K562 (cell line): Measurements from ENCODE around the gene FMO5. TPM values are rescaled to one million over a fixed set of nuclear protein-coding genes. Genes with fewer than 3 reads are reported as not detected.
A peak's percentile ranks its signal among the peaks of the same experiment; 100 is the strongest.

ENCODE experiments used
- ARID1B ChIP-seq: fragments of 450-650 bp; IDR thresholded peaks from 2 replicates; pipeline ENCODE4 v1.6.1; 2016; ENCODE audit warnings: antibody characterized with exemption, mild to moderate bottlenecking, inconsistent platforms
- DPF2 ChIP-seq: fragments of 450-650 bp; IDR thresholded peaks from 2 replicates; pipeline ENCODE4 v1.6.1; 2016
- ELF4 ChIP-seq: fragments of 450-650 bp; formaldehyde crosslinking; IDR thresholded peaks from 2 replicates; pipeline ENCODE4 v1.4.0; 2022; ENCODE audit warnings: missing genetic modification characterization
- GTF2E2 ChIP-seq: fragments of 200-800 bp; sonication (Bioruptor generic); IDR thresholded peaks from 2 replicates; pipeline ENCODE4 v1.6.1; 2016; ENCODE audit warnings: missing genetic modification characterization, missing compliant biosample characterization
- HDAC8 ChIP-seq: fragments of 450-650 bp; IDR thresholded peaks from 2 replicates; pipeline ENCODE4 v1.6.1; 2016; ENCODE audit warnings: mild to moderate bottlenecking, missing genetic modification characterization, moderate library complexity, missing compliant biosample characterization
- KAT8 ChIP-seq: fragments of 450-650 bp; IDR thresholded peaks from 2 replicates; pipeline ENCODE4 v1.6.1; 2016; ENCODE audit warnings: low read depth, mild to moderate bottlenecking
- L3MBTL2 ChIP-seq: fragments of 450-650 bp; IDR thresholded peaks from 2 replicates; pipeline ENCODE4 v1.6.1; 2016; ENCODE audit warnings: mild to moderate bottlenecking, moderate library complexity
- MCM5 ChIP-seq: fragments of 450-650 bp; IDR thresholded peaks from 2 replicates; pipeline ENCODE4 v1.6.1; 2016; ENCODE audit warnings: low read depth
- NCOR1 ChIP-seq: fragments of 450-650 bp; IDR thresholded peaks from 2 replicates; pipeline ENCODE4 v1.6.1; 2016; ENCODE audit warnings: mild to moderate bottlenecking, moderate library complexity
- SPI1 ChIP-seq: IDR thresholded peaks from 2 replicates; pipeline ENCODE4 v1.6.1; 2011; ENCODE audit warnings: low read depth, low read length, control low read depth, borderline replicate concordance
- TAF7 ChIP-seq: fragments of 450-650 bp; IDR thresholded peaks from 2 replicates; pipeline ENCODE4 v1.6.1; 2016; ENCODE audit warnings: missing genetic modification characterization, missing compliant biosample characterization
- TCF3 ChIP-seq: sonication (generic); formaldehyde crosslinking; IDR thresholded peaks from 2 replicates; pipeline ENCODE4 v1.4.0; 2020; ENCODE audit warnings: mild to moderate bottlenecking, missing genetic modification reagents
- TRIM24 ChIP-seq, 2 experiments: fragments of 450-650 bp; IDR thresholded peaks; 2 replicates each; pipeline ENCODE4 v1.6.1; 2016
- ZBTB1 ChIP-seq: sonication (generic); formaldehyde crosslinking; IDR thresholded peaks from 2 replicates; pipeline ENCODE4 v1.8.1; 2023; ENCODE audit warnings: missing genetic modification reagents, low read depth, mild to moderate bottlenecking, borderline replicate concordance
- ZBTB17 ChIP-seq: fragments of 450-650 bp; formaldehyde crosslinking; IDR thresholded peaks from 2 replicates; pipeline ENCODE4 v1.4.0; 2020; ENCODE audit warnings: mild to moderate bottlenecking
- ZFPM2 ChIP-seq: fragments of 250-450 bp; sonication (Bioruptor Pico); IDR thresholded peaks from 2 replicates; pipeline ENCODE4 v1.5.1; 2022; ENCODE audit warnings: mild to moderate bottlenecking
- ZNF408 ChIP-seq: fragments of 250-450 bp; sonication (Bioruptor Pico); IDR thresholded peaks from 2 replicates; pipeline ENCODE4 v1.4.0; 2020; ENCODE audit warnings: low read depth, mild to moderate bottlenecking, moderate library complexity
- ZNF644 ChIP-seq: fragments of 200-800 bp; sonication (Bioruptor generic); IDR thresholded peaks from 2 replicates; pipeline ENCODE4 v1.6.1; 2016; ENCODE audit warnings: low read depth, missing genetic modification characterization, missing compliant biosample characterization
- ZNF766 ChIP-seq: fragments of 200-800 bp; sonication (Bioruptor generic); conservative IDR thresholded peaks from 2 replicates; pipeline ENCODE4 v1.6.1; 2016; ENCODE audit warnings: missing genetic modification characterization, missing compliant biosample characterization
- ZNF79 ChIP-seq: fragments of 250-450 bp; sonication (Bioruptor Pico); IDR thresholded peaks from 2 replicates; pipeline ENCODE4 v1.4.0; 2020; ENCODE audit warnings: low read depth, mild to moderate bottlenecking, moderate library complexity
- polyA plus RNA-seq, 8 experiments: library from polyadenylated mRNA; depleted of rRNA in 4 of 8; stranded (reverse) in 5 of 8; unstranded in 3 of 8; fragments of >200 nt; fragmentation: Nextera tagmentation in 2 of 8; fragmentation: Illumina TruSeq in 1 of 8; extraction: Ambion mirVana in 2 of 8; extraction: Trizol in 1 of 8; gene quantifications; 2 replicates each; pipeline versions ENCODE4 v1.2.1 to v1.2.3, GENCODE V29; 2011 to 2014; ENCODE audit warnings: inconsistent platforms in 1 of 8, missing spikeins in 1 of 8
- total RNA-seq, 7 experiments: library from RNA; depleted of rRNA in 6 of 7; stranded (reverse); fragments of >200 nt in 6 of 7; fragmentation: Illumina TruSeq in 2 of 7; extraction: Trizol in 2 of 7; gene quantifications; 2 replicates each; pipeline versions ENCODE4 v1.2.1 to v1.2.3, GENCODE V29; 2011 to 2021; ENCODE audit warnings: low replicate concordance in 1 of 7
- TF ChIP-seq, protein P1 (sequence below): fragments of 450-650 bp; formaldehyde crosslinking; IDR thresholded peaks from 2 replicates; pipeline ENCODE4 v1.4.0; 2020; ENCODE audit warnings: mild to moderate bottlenecking
- TF ChIP-seq, protein P2 (sequence below): sonication (generic); formaldehyde crosslinking; IDR thresholded peaks from 2 replicates; pipeline ENCODE4 v1.4.0; 2020; ENCODE audit warnings: mild to moderate bottlenecking, missing genetic modification reagents
- TF ChIP-seq, protein P3 (sequence below): fragments of 250-450 bp; sonication (Bioruptor Pico); IDR thresholded peaks from 2 replicates; pipeline ENCODE4 v1.9.0; 2021; ENCODE audit warnings: mild to moderate bottlenecking
- TF ChIP-seq, protein P4 (sequence below): fragments of 450-650 bp; formaldehyde crosslinking; IDR thresholded peaks from 2 replicates; pipeline ENCODE4 v1.4.0; 2020; ENCODE audit warnings: mild to moderate bottlenecking, moderate library complexity
- TF ChIP-seq, protein P5 (sequence below): sonication (generic); IDR thresholded peaks from 2 replicates; pipeline ENCODE4 v1.6.1; 2016

FMO5 gene
- total and polyA plus RNA-seq, 9 of the 15 experiments (the other 6 are each of a cell fraction or from before 2014, with no cell fraction given): 0.11 to 0.69 (median 0.19) TPM; not detected in 1

DNA sequence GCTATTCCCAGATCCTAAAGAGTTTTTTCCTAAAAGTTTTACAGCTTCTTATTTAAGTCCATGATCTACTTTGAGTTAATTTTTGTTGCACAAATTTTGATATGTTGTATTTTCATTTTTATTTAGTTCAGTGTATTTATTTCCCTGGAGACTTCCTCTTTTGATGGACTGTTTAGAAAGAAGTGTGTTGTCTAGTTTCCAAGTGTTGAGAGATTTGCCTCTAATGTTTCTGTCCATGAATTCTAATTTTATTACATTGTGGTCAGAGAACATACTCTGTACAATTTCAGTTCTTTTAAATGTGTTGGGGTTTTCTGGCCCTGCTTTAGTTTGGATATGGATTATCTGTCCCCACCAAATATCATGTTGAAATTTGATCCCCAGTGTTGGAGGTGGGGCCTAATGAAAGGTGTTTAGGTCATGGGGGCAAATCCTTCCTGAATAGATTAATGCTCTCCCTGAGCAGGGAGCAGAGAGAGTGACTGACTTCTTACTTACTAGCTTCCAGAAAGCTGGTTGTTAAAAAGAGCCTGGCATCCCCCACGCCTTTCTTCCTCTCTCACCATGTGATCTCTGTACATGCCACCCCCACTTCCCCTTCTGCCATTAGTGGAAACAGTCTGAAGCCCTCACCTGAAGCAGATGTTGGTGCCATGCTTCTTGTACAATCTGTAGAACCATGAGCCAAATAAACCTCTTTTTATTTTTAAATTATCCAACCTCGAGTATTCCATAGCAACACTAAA is 21.9 kb upstream of the FMO5 start (continued):
- TF ChIP-seq TAF7 (tag) (no peak), ZNF79 (CRISPR knock-in tag) (no peak), ZFPM2 (no peak), DPF2 (peak; percentile 42; the same call in 1 of the 2 replicates), L3MBTL2 (0 out of 2 replicates have a peak, but pooled peaks have one; percentile 12), ELF4 (CRISPR knock-in tag) (no peak), ZBTB17 (CRISPR knock-in tag) (no peak), ZNF644 (tag) (no peak), SPI1 (peak; percentile 93), HDAC8 (tag) (no peak), ZNF408 (CRISPR knock-in tag) (no peak), TCF3 (0 out of 2 replicates have a peak, but pooled peaks have one; percentile 37), MCM5 (no peak), TRIM24 (IDR thresholded peaks at IDR 0.05) (no peak), KAT8 (no peak), ZBTB1 (CRISPR knock-in tag) (no peak), GTF2E2 (tag) (no peak), NCOR1 (peak; percentile 30), ZNF766 (CRISPR knock-in tag) (peak; percentile 49; the same call in 1 of the 2 replicates), ARID1B (peak; percentile 41)
- TF ChIP-seq, protein P1, sequence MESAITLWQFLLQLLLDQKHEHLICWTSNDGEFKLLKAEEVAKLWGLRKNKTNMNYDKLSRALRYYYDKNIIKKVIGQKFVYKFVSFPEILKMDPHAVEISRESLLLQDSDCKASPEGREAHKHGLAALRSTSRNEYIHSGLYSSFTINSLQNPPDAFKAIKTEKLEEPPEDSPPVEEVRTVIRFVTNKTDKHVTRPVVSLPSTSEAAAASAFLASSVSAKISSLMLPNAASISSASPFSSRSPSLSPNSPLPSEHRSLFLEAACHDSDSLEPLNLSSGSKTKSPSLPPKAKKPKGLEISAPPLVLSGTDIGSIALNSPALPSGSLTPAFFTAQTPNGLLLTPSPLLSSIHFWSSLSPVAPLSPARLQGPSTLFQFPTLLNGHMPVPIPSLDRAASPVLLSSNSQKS (CRISPR knock-in tag): no peak
- TF ChIP-seq, protein P2, sequence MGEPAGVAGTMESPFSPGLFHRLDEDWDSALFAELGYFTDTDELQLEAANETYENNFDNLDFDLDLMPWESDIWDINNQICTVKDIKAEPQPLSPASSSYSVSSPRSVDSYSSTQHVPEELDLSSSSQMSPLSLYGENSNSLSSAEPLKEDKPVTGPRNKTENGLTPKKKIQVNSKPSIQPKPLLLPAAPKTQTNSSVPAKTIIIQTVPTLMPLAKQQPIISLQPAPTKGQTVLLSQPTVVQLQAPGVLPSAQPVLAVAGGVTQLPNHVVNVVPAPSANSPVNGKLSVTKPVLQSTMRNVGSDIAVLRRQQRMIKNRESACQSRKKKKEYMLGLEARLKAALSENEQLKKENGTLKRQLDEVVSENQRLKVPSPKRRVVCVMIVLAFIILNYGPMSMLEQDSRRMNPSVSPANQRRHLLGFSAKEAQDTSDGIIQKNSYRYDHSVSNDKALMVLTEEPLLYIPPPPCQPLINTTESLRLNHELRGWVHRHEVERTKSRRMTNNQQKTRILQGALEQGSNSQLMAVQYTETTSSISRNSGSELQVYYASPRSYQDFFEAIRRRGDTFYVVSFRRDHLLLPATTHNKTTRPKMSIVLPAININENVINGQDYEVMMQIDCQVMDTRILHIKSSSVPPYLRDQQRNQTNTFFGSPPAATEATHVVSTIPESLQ (CRISPR knock-in tag): no peak
- TF ChIP-seq, protein P3, sequence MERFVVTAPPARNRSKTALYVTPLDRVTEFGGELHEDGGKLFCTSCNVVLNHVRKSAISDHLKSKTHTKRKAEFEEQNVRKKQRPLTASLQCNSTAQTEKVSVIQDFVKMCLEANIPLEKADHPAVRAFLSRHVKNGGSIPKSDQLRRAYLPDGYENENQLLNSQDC: no peak
- TF ChIP-seq, protein P4, sequence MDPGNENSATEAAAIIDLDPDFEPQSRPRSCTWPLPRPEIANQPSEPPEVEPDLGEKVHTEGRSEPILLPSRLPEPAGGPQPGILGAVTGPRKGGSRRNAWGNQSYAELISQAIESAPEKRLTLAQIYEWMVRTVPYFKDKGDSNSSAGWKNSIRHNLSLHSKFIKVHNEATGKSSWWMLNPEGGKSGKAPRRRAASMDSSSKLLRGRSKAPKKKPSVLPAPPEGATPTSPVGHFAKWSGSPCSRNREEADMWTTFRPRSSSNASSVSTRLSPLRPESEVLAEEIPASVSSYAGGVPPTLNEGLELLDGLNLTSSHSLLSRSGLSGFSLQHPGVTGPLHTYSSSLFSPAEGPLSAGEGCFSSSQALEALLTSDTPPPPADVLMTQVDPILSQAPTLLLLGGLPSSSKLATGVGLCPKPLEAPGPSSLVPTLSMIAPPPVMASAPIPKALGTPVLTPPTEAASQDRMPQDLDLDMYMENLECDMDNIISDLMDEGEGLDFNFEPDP (CRISPR knock-in tag): no peak
- TF ChIP-seq, protein P5, sequence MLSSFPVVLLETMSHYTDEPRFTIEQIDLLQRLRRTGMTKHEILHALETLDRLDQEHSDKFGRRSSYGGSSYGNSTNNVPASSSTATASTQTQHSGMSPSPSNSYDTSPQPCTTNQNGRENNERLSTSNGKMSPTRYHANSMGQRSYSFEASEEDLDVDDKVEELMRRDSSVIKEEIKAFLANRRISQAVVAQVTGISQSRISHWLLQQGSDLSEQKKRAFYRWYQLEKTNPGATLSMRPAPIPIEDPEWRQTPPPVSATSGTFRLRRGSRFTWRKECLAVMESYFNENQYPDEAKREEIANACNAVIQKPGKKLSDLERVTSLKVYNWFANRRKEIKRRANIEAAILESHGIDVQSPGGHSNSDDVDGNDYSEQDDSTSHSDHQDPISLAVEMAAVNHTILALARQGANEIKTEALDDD: peak; percentile 44; the same call in 1 of the 2 replicates
